IgD-negative memory B cell (primary cell): ENCODE measurements around the gene OTUB2. TPM values are rescaled to one million over a fixed set of nuclear protein-coding genes. Genes with fewer than 3 reads are reported as not detected.
"Not testable (repeated sequence)": the region's sequence is repeated elsewhere in the genome, so short reads cannot be mapped to it uniquely, and the experiment has no call there.

ENCODE experiments used
- H3K27ac Mint-ChIP-seq, 3 donors: one replicate each; pipeline ENCODE4 v1.8.0; 2020 to 2022; ENCODE audit warnings: mild to moderate bottlenecking in 3 of 3, mixed read lengths in 3 of 3, moderate library complexity in 1 of 3
- H3K27me3 Mint-ChIP-seq: one replicate; pipeline ENCODE4 v1.8.0; 2021; ENCODE audit warnings: mixed read lengths
- H3K36me3 Mint-ChIP-seq: one replicate; pipeline ENCODE4 v1.8.0; 2020; ENCODE audit warnings: mild to moderate bottlenecking, mixed read lengths
- H3K4me1 Mint-ChIP-seq, 3 donors: one replicate each; pipeline ENCODE4 v1.8.0; 2020 to 2022; ENCODE audit warnings: mixed read lengths in 3 of 3, mild to moderate bottlenecking in 1 of 3
- H3K4me3 Mint-ChIP-seq, 4 donors: one replicate each; pipeline ENCODE4 v1.8.0; 2020 to 2022; ENCODE audit warnings: mild to moderate bottlenecking in 4 of 4, mixed read lengths in 4 of 4, moderate library complexity in 3 of 4
- H3K9me3 Mint-ChIP-seq, 3 donors: one replicate each; pipeline ENCODE4 v1.8.0; 2020 to 2021; ENCODE audit warnings: mixed read lengths in 3 of 3, mild to moderate bottlenecking in 1 of 3
- polyA plus RNA-seq: library from polyadenylated mRNA; unstranded; fragments of 300-500 nt; fragmentation: Illumina TruSeq; gene quantifications from one replicate; pipeline ENCODE4 v1.2.3, GENCODE V29; 2021

Gene OTUB2
- polyA plus RNA-seq, 1 donor from 2014 or later = 0.19 TPM

DNA sequence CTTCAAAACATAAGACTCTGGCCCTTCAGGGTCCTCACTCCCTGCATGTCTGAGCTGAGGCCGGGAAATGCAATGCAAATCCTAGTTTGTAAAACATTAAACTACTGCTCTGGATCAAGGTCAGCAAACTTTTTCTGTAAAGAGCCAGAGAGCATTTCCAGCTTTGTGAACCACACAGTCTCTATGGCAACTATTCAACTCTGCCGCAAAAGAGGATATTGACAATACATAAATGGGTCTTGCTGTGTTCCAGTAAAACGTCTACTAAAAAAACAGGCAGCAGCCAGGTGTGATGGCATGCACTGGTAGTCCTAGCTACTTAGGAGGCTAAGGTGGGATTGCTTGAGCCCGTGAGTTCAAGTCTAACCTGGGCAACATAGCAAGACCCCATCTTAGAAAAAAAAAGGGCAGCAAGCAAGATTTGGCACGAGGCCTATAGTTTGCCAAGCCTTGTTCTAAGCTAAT, 32.6 kb downstream of the OTUB2 start:
- Mint-ChIP-seq H3K9me3 (no peaks in the 10 kb centered on the region), H3K27me3 (no peaks in the 10 kb centered on the region), H3K36me3 (peaks cover 7% of the 10 kb centered on the region), H3K4me1 (peaks cover 12 to 20% (median 16%) of the 10 kb centered on the region in 3 donors), H3K4me3 (no peak overlapping the region), H3K27ac (peak overlapping the region in 1 of 3 donors; percentile 11)

DNA sequence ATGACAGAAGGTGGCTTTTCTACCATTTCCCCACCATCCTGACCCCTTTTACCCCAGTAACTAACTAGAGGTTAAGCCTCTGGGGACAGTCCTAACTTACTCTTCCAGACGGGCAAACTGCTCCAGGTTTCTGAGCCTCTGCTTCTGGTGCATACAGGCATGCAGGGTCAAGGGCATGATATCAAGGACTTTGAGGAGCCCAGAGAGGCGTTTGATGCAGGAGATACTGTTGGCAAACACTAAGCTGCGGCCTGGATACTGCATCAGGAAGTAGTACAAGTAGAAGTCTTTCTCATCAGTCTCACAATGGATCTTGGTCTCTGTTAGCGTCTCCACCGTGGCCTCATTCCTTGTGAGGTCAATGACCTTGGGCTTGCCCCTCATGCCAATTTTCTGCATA, 33.9 kb downstream of the OTUB2 start:
- Mint-ChIP-seq H3K36me3 (peaks cover 4% of the 10 kb centered on the region), H3K27ac (no peak overlapping the region), H3K4me1 (peaks cover 16 to 27% (median 18%) of the 10 kb centered on the region in 3 donors), H3K27me3 (no peaks in the 10 kb centered on the region), H3K9me3 (no peaks in the 10 kb centered on the region), H3K4me3 (no peak overlapping the region)

DNA sequence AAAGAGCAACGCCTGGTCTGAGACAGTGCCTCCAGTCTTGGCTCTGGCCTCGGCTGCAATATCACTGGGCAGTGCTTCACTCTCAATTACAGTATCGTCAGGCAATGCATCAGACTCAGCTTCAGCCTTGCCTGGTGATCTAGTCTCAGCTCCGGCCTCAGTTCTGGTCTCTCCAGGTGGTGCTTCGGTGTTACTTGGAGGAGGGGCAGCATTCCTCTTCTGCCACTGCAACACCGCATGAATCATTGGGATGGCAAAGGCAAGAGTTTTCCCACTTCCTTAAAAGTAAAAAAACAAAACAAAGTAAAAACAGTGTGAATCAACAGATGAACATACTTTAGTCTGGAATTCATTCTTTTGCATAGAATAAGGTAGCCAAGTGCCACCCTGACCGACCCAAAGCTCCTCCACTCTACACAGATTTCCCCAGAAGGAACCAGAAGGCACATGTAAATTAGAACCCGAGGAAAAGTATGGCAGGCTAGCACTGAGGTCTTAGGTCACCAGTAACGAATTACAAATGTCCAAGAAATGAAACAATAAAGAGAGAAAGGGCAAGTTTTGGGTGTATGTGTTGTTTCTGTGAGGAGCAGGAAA, 36.3 kb downstream of the OTUB2 start:
- peaks cover 24 to 31% (median 30%) of the 10 kb centered on the region in 3 donors for H3K4me1 Mint-ChIP-seq
- H3K4me3 Mint-ChIP-seq = no peak overlapping the region
- H3K27ac Mint-ChIP-seq = peak overlapping the region in 1 of 3 donors; percentile 77
- peaks cover 4% of the 10 kb centered on the region for H3K36me3 Mint-ChIP-seq
- no peaks in the 10 kb centered on the region for H3K27me3 Mint-ChIP-seq
- H3K9me3 Mint-ChIP-seq = peaks cover 0 to 2% (median 0%) of the 10 kb centered on the region in 3 donors

DNA sequence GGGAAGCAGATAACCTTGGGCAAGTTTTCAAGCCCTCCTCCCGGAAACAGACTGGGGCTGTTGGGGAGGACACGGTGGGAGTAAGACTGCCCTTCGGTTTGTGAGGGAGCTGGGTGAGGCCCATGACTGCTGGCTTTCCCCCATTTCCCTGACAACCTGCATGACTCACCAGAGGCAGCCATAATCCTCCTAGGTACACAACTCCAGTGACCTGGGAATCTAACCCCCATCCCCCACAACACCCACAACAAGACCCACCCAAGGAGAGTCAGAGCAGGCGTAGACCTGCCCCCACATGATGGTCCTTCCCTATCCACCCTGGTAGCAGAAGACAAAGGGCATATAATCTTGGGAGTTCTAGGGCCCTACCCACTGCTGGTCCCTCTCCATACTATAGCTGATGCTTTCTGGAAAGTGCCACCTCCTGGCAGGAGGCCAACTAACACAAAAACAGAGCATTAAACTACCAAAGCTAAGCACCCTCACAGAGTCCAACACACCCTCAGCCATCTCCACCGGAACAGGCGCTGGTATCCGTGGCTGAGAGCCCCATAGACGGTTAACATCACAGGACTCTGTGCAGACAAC, 40.0 kb downstream of the OTUB2 start:
- Mint-ChIP-seq H3K27ac (peak overlapping the region; percentile 35 to 74 (median 55)), H3K36me3 (peaks cover 16% of the 10 kb centered on the region), H3K9me3 (peaks cover 2 to 18% (median 9%) of the 10 kb centered on the region in 3 donors), H3K4me3 (no peak overlapping the region), H3K27me3 (no peaks in the 10 kb centered on the region), H3K4me1 (peaks cover 38 to 58% (median 50%) of the 10 kb centered on the region in 3 donors)

DNA sequence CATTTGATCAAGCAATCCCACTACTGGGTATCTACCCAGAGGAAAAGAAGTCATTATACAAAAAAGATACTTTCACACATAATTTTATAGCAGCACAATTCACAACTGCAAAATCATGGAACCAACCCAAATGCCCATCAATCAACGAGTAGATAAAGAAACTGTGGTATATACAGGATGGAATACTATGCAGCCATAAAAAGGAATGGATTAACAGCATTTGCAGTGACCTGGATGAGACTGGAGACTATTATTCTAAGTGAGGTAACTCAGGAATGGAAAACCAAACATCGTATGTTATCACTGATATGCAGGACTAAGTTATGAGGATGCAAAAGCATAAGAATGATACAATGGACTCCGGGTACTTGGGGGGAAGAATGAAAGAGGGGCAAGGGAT, 45.9 kb downstream of the OTUB2 start:
- Mint-ChIP-seq H3K4me1 (peaks cover 37 to 61% (median 45%) of the 10 kb centered on the region in 3 donors), H3K9me3 (peaks cover 7 to 32% (median 28%) of the 10 kb centered on the region in 3 donors), H3K36me3 (peaks cover 36% of the 10 kb centered on the region), H3K4me3 (peak overlapping the region in 1 of 4 donors; percentile 71)
- H3K27ac Mint-ChIP-seq, H3K27me3 Mint-ChIP-seq: not testable (repeated sequence)

DNA sequence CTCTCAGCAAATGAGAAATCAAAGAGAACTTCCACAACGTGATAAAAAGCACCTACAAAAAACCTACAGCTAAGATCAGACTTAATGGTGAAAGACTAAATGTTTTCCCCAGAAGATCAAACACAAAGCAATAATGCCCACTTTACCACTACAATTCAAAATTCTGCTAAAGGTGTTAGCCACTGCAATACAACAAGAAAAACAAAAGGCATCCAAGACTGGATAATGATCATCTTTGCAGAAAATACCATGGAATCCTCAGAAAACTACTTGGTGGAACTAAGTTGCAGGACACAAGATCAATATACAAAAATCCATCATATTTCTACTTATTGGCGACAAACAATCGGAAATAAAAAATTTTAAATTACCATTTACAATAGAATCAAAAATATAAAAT, 48.4 kb downstream of the OTUB2 start:
- H3K4me1 Mint-ChIP-seq = peaks cover 39 to 58% (median 48%) of the 10 kb centered on the region in 3 donors
- H3K9me3 Mint-ChIP-seq = peaks cover 6 to 24% (median 21%) of the 10 kb centered on the region in 3 donors
- H3K4me3 Mint-ChIP-seq = peak overlapping the region in 2 of 4 donors; percentile 12 to 79
- peaks cover 36% of the 10 kb centered on the region for H3K36me3 Mint-ChIP-seq
- H3K27ac Mint-ChIP-seq = no peak overlapping the region
- no peaks in the 10 kb centered on the region for H3K27me3 Mint-ChIP-seq

DNA sequence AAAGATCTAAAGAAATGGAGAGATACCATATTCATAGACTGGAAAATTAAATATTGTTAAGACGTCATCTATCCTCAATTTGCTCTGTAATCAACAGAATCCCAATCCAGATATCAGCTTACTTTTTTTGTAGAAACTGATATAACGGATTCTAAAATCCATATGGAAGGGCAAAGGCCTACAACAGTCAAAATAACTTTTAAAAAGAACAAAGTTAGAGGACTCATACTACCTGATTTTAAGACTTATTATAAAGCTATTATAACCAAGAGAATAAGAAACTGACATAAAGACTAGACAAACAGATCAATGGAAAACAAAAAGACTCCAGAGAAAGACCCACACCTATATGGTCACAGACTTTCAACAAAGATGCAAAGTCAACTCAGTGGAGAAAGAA, 48.9 kb downstream of the OTUB2 start:
- Mint-ChIP-seq H3K27ac (no peak overlapping the region), H3K4me1 (peaks cover 43 to 59% (median 51%) of the 10 kb centered on the region in 3 donors), H3K9me3 (peaks cover 6 to 24% (median 19%) of the 10 kb centered on the region in 3 donors), H3K4me3 (peak overlapping the region in 3 of 4 donors; percentile 34 to 84 (median 48)), H3K36me3 (peaks cover 37% of the 10 kb centered on the region), H3K27me3 (no peaks in the 10 kb centered on the region)

DNA sequence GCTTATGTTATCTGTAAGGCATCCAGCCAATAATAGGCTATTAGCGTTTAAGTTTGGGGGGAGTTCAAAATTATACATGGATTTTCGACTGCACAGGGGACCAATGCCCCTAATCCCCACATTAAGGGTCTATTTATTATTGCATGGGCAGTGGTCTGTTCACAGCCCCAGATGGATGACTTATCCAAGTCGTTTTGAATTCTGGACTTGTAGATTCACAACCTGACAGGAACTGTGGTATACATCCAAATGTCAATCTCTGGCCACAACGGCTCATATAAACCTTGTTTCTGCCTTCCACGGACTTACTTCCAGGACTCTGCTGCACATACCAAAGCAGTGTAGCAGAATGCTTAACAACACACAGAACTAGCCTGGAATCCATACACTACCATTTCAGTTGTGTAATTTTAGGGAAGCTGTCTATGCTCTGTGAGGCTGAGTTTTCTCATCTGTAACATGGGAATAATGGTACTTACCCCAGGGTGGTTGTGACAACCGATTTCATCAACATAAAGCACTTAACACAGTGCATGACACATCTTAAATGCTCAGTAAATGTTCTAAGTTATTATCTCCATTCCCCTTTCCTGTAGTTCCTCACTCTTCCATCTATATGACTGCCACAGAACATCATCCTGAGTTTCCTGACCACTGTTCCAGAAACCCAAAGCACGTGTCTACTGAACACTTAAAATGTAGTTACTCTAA, 51.1 kb downstream of the OTUB2 start:
- H3K36me3 Mint-ChIP-seq = peaks cover 30% of the 10 kb centered on the region
- peaks cover 40 to 48% (median 47%) of the 10 kb centered on the region in 3 donors for H3K4me1 Mint-ChIP-seq
- peak overlapping the region; percentile 38 to 99 (median 83) for H3K4me3 Mint-ChIP-seq
- peaks cover 4 to 15% (median 9%) of the 10 kb centered on the region in 3 donors for H3K9me3 Mint-ChIP-seq
- H3K27me3 Mint-ChIP-seq = no peaks in the 10 kb centered on the region
- H3K27ac Mint-ChIP-seq = no peak overlapping the region

DNA sequence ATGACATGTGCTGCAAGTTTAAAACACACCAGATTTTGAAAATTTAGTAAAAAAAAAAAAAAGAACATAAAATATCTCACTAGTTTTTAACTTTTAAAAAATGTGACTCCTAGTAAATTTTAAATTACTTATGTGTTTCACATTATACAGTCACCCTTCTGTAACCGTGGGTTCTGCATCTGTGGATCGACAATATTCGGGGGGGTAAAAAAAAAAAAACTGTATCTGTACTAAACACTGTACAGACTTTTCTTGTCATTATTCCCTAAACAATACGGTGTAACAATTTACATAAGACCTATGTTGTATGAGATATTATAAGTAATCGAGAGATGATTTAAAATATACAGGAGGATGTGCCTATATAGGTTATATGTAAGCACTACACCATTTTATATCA, 51.7 kb downstream of the OTUB2 start:
- H3K36me3 Mint-ChIP-seq = peaks cover 29% of the 10 kb centered on the region
- H3K4me1 Mint-ChIP-seq = peaks cover 41 to 48% (median 45%) of the 10 kb centered on the region in 3 donors
- H3K4me3 Mint-ChIP-seq = peak overlapping the region; percentile 98 to 99 (median 99)
- peak overlapping the region in 1 of 3 donors; percentile 66 for H3K27ac Mint-ChIP-seq
- no peaks in the 10 kb centered on the region for H3K27me3 Mint-ChIP-seq
- H3K9me3 Mint-ChIP-seq = peaks cover 3 to 13% (median 8%) of the 10 kb centered on the region in 3 donors

DNA sequence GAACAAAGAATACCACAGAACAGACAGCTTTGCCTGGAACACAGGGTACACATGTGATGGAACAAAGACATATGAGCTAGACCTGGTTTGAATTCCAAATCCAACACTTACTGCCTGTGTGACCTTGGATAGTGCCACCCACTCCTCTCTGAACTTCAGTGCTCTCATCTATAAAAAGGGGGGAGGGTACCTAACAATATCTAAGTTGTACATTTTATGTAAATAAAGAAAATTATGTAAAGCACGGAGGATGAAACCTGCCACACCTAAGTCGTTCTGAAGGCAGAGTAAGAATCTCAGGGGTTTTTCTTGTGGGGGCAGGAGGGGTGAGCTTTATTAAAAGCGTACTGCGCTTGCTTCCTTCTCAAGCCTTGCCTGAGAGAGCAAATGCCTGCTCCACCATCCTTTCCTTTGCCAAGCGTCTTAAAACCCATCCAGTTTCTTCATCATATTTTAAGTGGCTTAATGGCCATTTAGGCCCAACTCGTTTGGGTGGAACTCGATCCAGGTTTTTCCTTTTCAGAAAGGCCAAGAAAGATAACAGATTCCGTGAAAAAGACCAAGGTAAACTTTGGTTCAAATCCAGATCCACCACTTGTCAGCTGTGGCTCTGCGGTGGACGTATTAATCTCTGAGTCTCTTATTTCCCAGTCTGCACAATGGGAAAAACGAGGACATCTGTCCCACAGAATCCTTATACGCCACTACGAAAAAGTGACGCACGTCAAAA, 53.9 kb downstream of the OTUB2 start:
- Mint-ChIP-seq H3K9me3 (peaks cover 0 to 5% (median 3%) of the 10 kb centered on the region in 3 donors), H3K27me3 (no peaks in the 10 kb centered on the region), H3K27ac (peak overlapping the region; percentile 88 to 100 (median 98)), H3K36me3 (peaks cover 21% of the 10 kb centered on the region), H3K4me1 (peaks cover 37 to 42% (median 39%) of the 10 kb centered on the region in 3 donors), H3K4me3 (peak overlapping the region; percentile 98 to 99 (median 99))

DNA sequence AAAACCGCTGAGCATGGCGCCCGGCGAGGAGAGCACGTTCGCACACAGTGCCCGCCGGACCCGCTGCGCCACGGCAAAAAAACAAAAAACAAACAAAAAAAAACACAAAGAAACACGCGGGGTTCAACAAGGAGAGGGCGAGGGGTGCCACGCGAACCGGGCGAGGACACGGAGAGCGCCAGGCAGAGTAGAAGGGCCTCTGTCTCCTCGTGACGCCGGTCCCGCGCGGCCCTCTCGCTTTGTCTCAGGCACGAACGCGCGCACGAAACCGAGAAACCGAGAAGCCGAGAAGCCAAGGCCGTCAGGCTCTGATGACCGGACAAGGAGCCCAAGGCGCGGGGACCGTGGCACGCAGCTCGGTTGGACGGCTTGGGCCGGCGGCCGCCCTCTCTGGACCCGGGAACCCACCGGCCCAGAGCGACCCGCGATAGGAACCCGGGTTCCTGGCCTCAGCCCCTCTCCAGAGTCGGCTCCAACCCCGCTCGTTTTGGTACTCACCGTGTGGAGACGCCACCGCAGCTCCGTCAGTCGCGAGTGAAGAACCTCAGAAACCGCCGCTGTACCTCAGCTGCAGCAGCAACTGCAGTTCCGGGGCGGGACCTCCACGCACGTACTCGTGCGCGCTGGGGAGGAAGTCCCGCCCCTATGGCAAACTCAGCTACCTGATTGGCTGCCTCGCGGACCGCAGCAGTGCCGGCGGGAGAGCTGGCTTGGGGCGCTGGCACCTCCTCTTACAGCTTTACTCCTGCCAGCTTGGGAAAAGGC, 54.7 kb downstream of the OTUB2 start, which contains the start of the genes DDX24 and IFI27L1:
Gene DDX24, minus strand, starts transcription at position 582 of the 765 bp plus-strand sequence. CDS start 1,460 bp downstream, outside the sequence.
Gene IFI27L1, plus strand, starts transcription at position 690 of the 765 bp plus-strand sequence. CDS start 15,628 bp downstream, outside the sequence.
- Mint-ChIP-seq H3K36me3 (peaks cover 15% of the 10 kb centered on the region), H3K4me3 (peak within 1 kb of the TSS; percentile 98 to 99 (median 99)), H3K27ac (peak within 1 kb of the TSS; percentile 88 to 100 (median 98)), H3K27me3 (no peaks in the 10 kb centered on the region), H3K9me3 (no peaks in the 10 kb centered on the region), H3K4me1 (peaks cover 31 to 36% (median 31%) of the 10 kb centered on the region in 3 donors)

DNA sequence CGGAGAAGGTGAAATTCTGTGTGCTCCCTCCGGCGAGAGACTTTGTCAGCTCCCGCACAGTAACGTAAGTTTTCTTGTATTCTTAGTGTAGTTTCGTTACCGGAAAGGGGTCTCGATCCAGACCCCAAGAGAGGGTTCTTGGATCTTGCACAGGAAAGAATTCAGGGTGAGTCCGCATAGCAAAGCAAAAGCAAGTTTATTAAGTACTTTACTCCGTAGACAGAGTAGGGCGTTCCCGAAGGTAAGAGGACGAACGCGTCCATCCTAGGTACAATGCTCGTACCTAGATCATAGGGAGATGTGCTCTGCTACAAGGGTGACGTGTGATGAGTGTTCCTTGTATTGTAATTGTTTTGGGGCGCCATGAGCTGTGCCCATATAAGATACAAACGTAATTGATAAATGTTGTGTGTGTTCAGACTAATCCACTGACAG, 55.3 kb downstream of the OTUB2 start:
- peak overlapping the region; percentile 88 to 100 (median 98) for H3K27ac Mint-ChIP-seq
- peak overlapping the region; percentile 98 to 99 (median 99) for H3K4me3 Mint-ChIP-seq
- peaks cover 12% of the 10 kb centered on the region for H3K36me3 Mint-ChIP-seq
- H3K9me3 Mint-ChIP-seq = peaks cover 0 to 2% (median 0%) of the 10 kb centered on the region in 3 donors
- H3K4me1 Mint-ChIP-seq = peaks cover 31 to 36% (median 31%) of the 10 kb centered on the region in 3 donors
- H3K27me3 Mint-ChIP-seq = no peaks in the 10 kb centered on the region

DNA sequence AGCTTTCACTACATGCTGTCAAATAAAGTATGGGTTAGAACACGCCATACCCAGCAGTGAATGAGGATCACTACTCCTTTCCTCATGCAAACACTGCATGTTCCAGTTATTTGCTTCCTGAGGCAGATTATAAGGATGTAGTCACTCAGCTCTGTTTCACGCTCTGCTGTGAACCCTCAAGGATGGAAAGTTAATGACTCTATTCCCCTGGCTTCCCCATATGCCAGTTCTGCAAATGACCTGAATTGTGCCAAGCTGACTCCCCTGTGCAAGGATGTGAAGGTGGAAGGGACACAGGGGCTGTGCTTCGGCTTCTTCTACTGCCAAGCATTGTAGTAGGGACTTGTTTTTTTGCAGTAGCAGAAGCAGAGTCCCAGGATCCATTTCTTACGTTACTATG, 61.8 kb downstream of the OTUB2 start:
- H3K27me3 Mint-ChIP-seq = no peaks in the 10 kb centered on the region
- H3K4me3 Mint-ChIP-seq = no peak overlapping the region
- no peak overlapping the region for H3K27ac Mint-ChIP-seq
- H3K4me1 Mint-ChIP-seq = no peaks in the 10 kb centered on the region
- H3K9me3 Mint-ChIP-seq = peaks cover 0 to 2% (median 0%) of the 10 kb centered on the region in 3 donors
- H3K36me3 Mint-ChIP-seq = no peaks in the 10 kb centered on the region
